ENCODE data around the gene FHOD3. TPM values are rescaled to one million over a fixed set of nuclear protein-coding genes. Genes with fewer than 3 reads are reported as not detected.
A peak's percentile ranks its signal among the peaks of the same experiment; 100 is the strongest.

Gene FHOD3
- total RNA-seq, 2 donors from 2014 or later, result not detected

DNA sequence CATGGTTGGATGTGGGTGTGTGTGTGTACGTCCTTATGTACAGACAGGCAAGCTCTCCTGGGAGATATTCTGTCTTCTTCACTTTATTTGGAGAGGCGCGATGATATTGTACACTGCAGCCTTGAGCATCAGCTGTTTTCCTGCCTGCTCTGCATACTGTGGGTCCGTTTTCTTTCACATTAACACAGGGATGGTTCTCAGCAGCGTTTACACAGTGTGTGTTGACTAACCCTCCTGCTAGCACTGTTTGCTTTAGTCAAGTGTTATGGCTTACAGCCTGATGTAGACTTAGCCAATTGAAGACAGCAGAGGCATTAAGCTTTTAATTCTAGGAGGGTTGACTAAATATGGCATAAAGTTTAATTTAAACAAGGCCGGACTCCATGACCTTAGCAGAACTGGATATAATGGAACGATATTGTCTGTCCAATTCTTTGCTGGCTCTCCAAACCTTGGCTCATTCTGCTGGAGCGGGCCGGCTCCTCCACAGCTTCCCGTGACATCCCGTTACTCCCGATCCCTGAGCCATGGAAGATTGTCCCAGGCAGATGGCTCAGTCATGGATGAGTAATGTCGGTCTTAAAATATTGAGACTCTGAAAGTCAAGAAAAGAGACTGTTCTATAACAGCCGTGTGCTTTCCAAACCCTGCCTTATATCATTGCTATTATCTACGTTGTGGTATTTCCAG, 396.6 kb downstream of the FHOD3 start:
- ATAC-seq (no peak), DNase-seq (ENCODE audit: low spot score) (no peak)
- no peaks in the 10 kb centered on the region for H3K4me1 Mint-ChIP-seq (ENCODE audit: low read depth in 2 of 2)
- peaks cover 8 to 16% of the 10 kb centered on the region in 2 donors for H3K27me3 Mint-ChIP-seq
- H3K9me3 Mint-ChIP-seq, result no peaks in the 10 kb centered on the region
- no peaks in the 10 kb centered on the region for H3K36me3 Mint-ChIP-seq
- H3K4me3 Mint-ChIP-seq, result no peak overlapping the region
- H3K27ac Mint-ChIP-seq, result no peak overlapping the region

GRCh38 chr18:36695806-36696205, 398.3 kb downstream of the FHOD3 start:
- ATAC-seq (no peak), DNase-seq (ENCODE audit: low spot score) (no peak)
- Mint-ChIP-seq H3K27ac (no peak overlapping the region), H3K4me3 (no peak overlapping the region), H3K36me3 (no peaks in the 10 kb centered on the region), H3K4me1 (ENCODE audit: low read depth in 2 of 2) (no peaks in the 10 kb centered on the region), H3K9me3 (no peaks in the 10 kb centered on the region), H3K27me3 (peaks cover 7 to 15% of the 10 kb centered on the region in 2 donors)

DNA sequence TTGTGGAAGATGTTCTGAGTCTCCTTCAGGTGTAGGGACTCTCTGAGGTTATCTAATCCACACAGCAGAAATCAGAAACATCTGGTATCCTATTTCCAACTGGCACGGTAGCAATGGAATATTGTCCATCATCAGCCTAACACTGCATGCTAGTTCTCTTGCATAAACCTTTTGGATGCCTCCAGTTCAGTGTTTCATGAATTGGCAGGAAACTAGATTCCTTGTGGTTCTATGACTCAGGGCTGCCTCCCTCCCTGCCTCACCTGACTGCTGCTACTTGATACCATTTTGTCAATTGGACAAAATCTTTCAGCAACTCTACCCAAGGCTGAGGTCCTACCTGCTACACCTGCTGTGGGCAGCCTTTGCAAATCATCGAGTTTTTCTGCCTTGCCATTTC, 400.4 kb downstream of the FHOD3 start:
- DNase-seq (ENCODE audit: low spot score), result no peak
- H3K9me3 Mint-ChIP-seq, result no peaks in the 10 kb centered on the region
- ATAC-seq, result no peak
- no peak overlapping the region for H3K4me3 Mint-ChIP-seq
- H3K27me3 Mint-ChIP-seq, result peaks cover 9% of the 10 kb centered on the region in 2 donors
- no peaks in the 10 kb centered on the region for H3K4me1 Mint-ChIP-seq (ENCODE audit: low read depth in 2 of 2)
- H3K27ac Mint-ChIP-seq, result no peak overlapping the region
- H3K36me3 Mint-ChIP-seq, result no peaks in the 10 kb centered on the region

DNA sequence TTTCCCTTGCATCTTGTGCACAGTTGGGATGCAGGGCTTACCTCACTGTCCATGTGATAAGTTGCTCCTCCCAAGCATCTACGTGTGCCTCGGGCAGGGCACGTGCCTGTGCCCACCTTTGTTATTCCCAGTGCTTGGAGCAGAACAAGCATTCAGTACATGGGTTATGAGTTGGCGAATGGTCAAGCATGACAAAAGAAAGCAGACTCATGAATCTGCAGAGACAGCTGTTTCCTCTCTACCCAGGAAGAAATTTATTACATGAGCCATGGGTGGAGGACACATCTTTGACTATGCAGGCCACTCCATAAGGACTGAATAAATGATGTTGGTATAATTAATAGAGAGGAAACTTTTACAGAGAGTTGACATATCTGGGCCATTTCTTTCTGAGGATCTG, 403.4 kb downstream of the FHOD3 start:
- Mint-ChIP-seq H3K4me1 (ENCODE audit: low read depth in 2 of 2) (no peaks in the 10 kb centered on the region), H3K27ac (no peak overlapping the region), H3K9me3 (no peaks in the 10 kb centered on the region), H3K4me3 (no peak overlapping the region), H3K36me3 (no peaks in the 10 kb centered on the region), H3K27me3 (peaks cover 15 to 30% of the 10 kb centered on the region in 2 donors)
- DNase-seq (ENCODE audit: low spot score) (no peak), ATAC-seq (no peak)

DNA sequence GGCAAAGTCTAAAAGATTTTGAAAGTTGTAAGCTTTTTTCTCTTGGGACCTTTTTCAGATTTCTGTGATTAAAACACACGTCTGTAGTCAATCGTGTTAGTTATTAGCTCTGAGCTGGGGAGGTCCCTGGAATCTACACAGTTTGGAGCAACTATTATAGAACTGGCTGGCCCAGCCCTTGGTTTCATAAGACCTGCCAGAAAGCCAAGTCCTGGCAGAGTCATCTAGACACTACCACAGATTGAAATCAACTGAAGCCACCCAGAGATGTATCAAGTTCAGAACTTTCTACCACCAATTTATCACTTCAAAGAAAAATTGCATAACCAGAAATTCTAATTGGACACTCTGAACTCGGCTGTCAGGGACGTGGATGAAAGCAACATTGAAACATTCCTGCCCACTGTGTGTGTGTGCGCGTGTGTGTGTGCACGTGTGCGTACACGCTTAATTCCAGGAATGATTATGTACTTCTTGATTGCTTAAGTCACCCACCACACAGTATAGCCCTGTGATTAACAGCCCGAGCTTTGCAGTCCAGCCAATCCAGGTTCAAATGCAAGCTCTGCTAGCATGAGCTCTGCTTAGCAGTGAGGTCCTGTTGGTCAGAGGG, 405.0 kb downstream of the FHOD3 start:
- no peak for DNase-seq (ENCODE audit: low spot score)
- Mint-ChIP-seq H3K27ac (no peak overlapping the region), H3K36me3 (no peaks in the 10 kb centered on the region), H3K9me3 (no peaks in the 10 kb centered on the region), H3K4me1 (ENCODE audit: low read depth in 2 of 2) (no peaks in the 10 kb centered on the region), H3K4me3 (no peak overlapping the region), H3K27me3 (peaks cover 15 to 30% of the 10 kb centered on the region in 2 donors)
- no peak for ATAC-seq

GRCh38 chr18:36704156-36704555, 406.6 kb downstream of the FHOD3 start:
- Mint-ChIP-seq H3K36me3 (no peaks in the 10 kb centered on the region), H3K4me1 (ENCODE audit: low read depth in 2 of 2) (no peaks in the 10 kb centered on the region), H3K27ac (no peak overlapping the region), H3K9me3 (no peaks in the 10 kb centered on the region), H3K27me3 (peaks cover 15 to 35% of the 10 kb centered on the region in 2 donors), H3K4me3 (no peak overlapping the region)
- ATAC-seq (no peak), DNase-seq (ENCODE audit: low spot score) (no peak)

DNA sequence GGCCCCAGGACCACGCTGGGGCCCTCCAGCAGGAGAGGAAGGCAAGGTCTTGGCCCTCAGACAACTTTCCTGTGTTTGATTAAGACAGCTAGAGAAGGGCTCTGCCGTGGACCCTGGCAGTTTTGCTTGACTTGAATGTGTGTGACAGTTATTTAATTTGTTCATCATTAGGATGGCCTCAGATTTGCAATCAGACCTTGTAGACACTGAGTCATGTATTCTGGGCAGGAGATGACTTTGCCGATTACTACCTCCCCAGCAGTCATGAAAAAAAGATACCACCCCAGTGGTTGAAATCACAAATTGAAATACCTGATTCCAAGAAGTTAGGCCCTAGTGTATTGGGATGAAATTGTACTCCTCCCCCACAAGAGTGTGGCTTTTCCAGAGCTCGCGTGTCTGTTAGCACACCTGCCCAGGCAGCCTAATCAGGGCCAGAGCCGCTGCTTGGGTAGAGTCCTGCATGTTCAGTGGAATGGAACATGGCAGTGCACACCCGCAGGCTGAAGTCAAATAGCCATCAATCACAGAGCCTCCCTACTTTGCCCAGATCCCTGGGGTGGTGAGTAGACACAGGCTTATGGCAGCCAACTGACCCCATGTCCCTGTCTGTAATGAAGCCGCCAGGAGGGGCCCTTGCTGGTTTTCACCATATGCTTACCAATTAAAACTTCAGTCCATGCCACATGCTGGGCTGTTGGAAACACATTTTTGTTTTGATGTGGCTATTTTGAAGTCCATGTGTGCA, 408.8 kb downstream of the FHOD3 start:
- no peak for DNase-seq (ENCODE audit: low spot score)
- peaks cover 11 to 26% of the 10 kb centered on the region in 2 donors for H3K27me3 Mint-ChIP-seq
- H3K9me3 Mint-ChIP-seq, result no peaks in the 10 kb centered on the region
- ATAC-seq, result no peak
- H3K4me3 Mint-ChIP-seq, result no peak overlapping the region
- no peaks in the 10 kb centered on the region for H3K36me3 Mint-ChIP-seq
- no peaks in the 10 kb centered on the region for H3K4me1 Mint-ChIP-seq (ENCODE audit: low read depth in 2 of 2)
- no peak overlapping the region for H3K27ac Mint-ChIP-seq

DNA sequence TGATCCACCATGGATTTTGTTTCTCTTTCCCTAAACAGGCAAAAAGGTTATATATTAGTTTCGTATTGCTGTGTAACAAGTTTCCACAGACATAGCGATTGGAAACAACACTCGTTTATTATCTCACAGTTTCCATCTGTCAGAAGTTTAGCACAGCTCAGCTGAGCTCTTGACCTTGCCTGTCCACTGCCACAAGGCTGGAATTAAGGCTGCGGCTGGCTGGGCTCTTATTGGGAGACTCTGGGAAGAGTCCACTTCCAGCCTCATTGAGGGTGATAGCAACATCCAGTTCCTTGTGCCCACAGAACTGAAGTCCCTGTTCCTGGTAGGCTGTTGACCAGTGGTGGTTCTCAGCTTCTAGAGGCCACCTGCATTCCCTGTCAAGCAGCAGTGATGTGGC, 410.9 kb downstream of the FHOD3 start:
- ATAC-seq (no peak), DNase-seq (ENCODE audit: low spot score) (no peak)
- Mint-ChIP-seq H3K27me3 (peaks cover 8 to 41% of the 10 kb centered on the region in 2 donors), H3K9me3 (no peaks in the 10 kb centered on the region), H3K27ac (no peak overlapping the region), H3K4me1 (ENCODE audit: low read depth in 2 of 2) (no peaks in the 10 kb centered on the region), H3K36me3 (no peaks in the 10 kb centered on the region), H3K4me3 (no peak overlapping the region)

GRCh38 chr18:36709315-36709714, 411.8 kb downstream of the FHOD3 start:
- ATAC-seq, result peak in 1 of 2 donors; percentile 54
- Mint-ChIP-seq H3K4me3 (no peak overlapping the region), H3K27me3 (peaks cover 7 to 32% of the 10 kb centered on the region in 2 donors), H3K27ac (no peak overlapping the region), H3K9me3 (no peaks in the 10 kb centered on the region), H3K36me3 (no peaks in the 10 kb centered on the region), H3K4me1 (ENCODE audit: low read depth in 2 of 2) (no peaks in the 10 kb centered on the region)
- DNase-seq (ENCODE audit: low spot score), result no peak

- Mint-ChIP-seq H3K4me3 (no peak overlapping the region), H3K9me3 (no peaks in the 10 kb centered on the region), H3K36me3 (no peaks in the 10 kb centered on the region), H3K27ac (no peak overlapping the region), H3K4me1 (ENCODE audit: low read depth in 2 of 2) (no peaks in the 10 kb centered on the region), H3K27me3 (peaks cover 0 to 20% of the 10 kb centered on the region in 2 donors)
- DNase-seq (ENCODE audit: low spot score) (no peak), ATAC-seq (no peak)
Observed at GRCh38 chr18:36711014-36711725, 413.7 kb downstream of the FHOD3 start.

DNA sequence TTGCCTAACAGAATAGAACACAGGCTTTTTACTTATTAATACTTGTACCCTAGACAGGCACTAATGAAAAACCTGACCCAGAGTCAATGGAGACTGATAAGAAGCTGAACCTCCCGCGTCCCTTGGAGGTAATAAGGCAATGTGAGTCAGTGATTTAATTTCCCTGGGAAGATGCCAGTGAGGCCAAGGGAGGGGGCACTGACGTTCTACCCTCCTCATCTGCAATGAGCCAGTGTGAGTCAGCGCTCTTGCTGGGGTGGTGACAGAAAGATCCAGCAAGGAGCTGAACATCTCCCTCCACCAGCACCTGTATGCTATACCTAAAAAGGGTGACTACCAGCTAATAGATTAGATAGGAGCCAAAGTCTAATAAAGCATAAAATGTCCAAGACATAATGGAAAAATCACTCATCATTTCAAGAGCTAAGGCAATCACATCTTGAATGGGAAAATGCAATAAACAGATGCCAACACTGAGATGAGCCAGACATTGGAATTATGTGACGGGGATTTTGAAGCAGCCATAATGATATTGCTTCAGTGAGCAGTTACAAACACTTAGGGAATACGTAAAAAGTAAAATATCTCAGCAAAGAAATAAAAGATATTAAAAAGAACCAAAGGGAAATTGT, 414.4 kb downstream of the FHOD3 start:
- Mint-ChIP-seq H3K27me3 (peaks cover 0 to 20% of the 10 kb centered on the region in 2 donors), H3K4me3 (no peak overlapping the region), H3K36me3 (no peaks in the 10 kb centered on the region), H3K4me1 (ENCODE audit: low read depth in 2 of 2) (no peaks in the 10 kb centered on the region), H3K27ac (no peak overlapping the region), H3K9me3 (no peaks in the 10 kb centered on the region)
- ATAC-seq (no peak), DNase-seq (ENCODE audit: low spot score) (no peak)

DNA sequence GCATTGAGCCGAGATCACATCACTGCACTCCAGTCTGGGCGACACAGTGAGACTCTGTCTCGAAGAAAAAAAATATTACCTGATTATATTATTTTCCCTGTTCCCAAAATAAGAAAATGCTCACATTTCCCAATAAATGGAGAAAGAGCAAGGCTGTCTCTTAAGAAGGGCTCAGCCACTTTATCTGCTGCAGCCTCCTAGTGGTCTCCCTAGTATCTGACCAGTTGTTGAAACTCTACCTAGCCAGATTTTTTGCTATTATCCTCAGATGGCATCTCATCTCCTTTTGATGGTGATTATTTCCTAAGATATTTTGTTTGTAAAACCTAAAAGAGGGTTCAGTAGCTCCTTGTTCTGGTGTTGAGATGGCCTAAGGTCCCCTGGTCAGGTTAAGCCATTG, 417.0 kb downstream of the FHOD3 start:
- Mint-ChIP-seq H3K9me3 (no peaks in the 10 kb centered on the region), H3K4me1 (ENCODE audit: low read depth in 2 of 2) (no peaks in the 10 kb centered on the region), H3K27me3 (peaks cover 0 to 14% of the 10 kb centered on the region in 2 donors), H3K36me3 (no peaks in the 10 kb centered on the region), H3K27ac (no peak overlapping the region), H3K4me3 (no peak overlapping the region)
- no peak for ATAC-seq
- DNase-seq (ENCODE audit: low spot score), result no peak

DNA sequence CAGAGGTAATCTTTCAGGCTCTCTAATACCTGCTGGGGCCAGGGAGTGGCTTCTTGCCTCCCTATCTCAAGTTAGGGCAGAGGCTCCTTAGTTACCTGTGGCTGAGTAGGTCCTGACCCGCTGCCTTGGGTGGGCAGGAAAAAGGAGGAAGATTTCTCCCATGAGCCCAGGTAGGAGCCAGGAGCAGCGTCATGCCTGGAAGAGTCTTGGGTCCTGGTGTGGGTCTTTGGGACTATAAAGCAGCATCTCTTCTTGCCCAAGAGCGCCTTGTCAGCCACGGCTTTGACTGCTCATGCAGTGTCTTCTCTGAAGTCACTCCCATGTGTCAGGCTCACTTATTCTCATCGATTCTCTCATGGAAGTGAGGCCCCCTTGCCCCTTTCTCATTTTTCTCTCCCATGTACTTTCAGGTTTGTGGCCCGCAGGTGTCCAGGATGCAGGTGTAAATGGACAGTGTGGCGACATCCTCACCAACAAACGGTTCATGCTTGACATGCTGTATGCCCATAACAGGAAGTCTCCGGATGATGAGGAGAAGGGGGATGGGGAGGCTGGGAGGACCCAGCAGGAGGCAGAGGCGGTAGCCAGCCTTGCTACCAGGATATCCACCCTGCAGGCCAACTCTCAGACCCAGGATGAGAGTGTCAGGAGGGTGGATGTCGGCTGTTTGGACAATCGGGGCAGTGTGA, 420.1 kb downstream of the FHOD3 start:
- Mint-ChIP-seq H3K36me3 (no peaks in the 10 kb centered on the region), H3K27ac (no peak overlapping the region), H3K4me3 (no peak overlapping the region), H3K4me1 (ENCODE audit: low read depth in 2 of 2) (no peaks in the 10 kb centered on the region), H3K27me3 (peaks cover 2 to 8% of the 10 kb centered on the region in 2 donors), H3K9me3 (no peaks in the 10 kb centered on the region)
- DNase-seq (ENCODE audit: low spot score) (no peak), ATAC-seq (no peak)

All from natural killer cell treated with Interleukin-12 subunit alpha and Interleukin-12 subunit beta and Interleukin-15 and Interleukin-18, amount 100 ng/mL, for 72 hours (primary cell).